ENCODE measurements around the gene PLIN3. TPM values are rescaled to one million over a fixed set of nuclear protein-coding genes. Genes with fewer than 3 reads are reported as not detected.
"Not testable (repeated sequence)": the region's sequence is repeated elsewhere in the genome, so short reads cannot be mapped to it uniquely, and the experiment has no call there.

The PLIN3 gene
- total RNA-seq, 2 experiments from 2014 or later, result 36.3 to 40.5 TPM

DNA sequence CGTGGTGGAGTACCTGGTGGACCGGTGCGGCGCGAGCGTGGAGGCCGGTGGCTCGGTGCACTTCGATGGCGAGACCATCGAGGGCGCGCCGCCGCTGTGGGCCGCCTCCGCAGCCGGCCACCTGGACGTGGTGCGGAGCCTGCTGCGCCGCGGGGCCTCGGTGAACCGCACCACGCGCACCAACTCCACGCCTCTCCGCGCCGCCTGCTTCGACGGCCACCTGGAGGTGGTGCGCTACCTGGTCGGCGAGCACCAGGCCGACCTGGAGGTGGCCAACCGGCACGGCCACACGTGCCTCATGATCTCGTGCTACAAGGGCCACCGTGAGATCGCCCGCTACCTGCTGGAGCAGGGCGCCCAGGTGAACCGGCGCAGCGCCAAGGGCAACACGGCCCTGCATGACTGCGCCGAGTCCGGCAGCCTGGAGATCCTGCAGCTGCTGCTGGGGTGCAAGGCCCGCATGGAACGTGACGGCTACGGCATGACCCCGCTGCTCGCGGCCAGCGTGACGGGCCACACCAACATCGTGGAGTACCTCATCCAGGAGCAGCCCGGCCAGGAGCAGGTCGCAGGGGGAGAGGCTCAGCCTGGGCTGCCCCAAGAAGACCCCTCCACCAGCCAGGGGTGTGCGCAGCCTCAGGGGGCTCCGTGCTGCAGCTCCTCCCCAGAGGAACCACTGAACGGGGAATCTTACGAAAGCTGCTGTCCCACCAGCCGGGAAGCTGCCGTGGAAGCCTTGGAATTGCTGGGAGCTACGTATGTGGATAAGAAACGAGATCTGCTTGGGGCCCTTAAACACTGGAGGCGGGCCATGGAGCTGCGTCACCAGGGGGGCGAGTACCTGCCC is 75.2 kb downstream of the PLIN3 start:
- POLR2A ChIA-PET, result interaction anchor here (1.0 to 2.7 kb wide), 8 partner anchors 8 to 830 kb away, joined by 3 to 16 read pairs (median 5); partner anchors contain the start of genes DPP9, PLIN3, SAFB and SAFB2
- peak overlapping the region; percentile 26 for H3K27ac Mint-ChIP-seq
- H3K9me3 Mint-ChIP-seq, result not testable (repeated sequence)

DNA sequence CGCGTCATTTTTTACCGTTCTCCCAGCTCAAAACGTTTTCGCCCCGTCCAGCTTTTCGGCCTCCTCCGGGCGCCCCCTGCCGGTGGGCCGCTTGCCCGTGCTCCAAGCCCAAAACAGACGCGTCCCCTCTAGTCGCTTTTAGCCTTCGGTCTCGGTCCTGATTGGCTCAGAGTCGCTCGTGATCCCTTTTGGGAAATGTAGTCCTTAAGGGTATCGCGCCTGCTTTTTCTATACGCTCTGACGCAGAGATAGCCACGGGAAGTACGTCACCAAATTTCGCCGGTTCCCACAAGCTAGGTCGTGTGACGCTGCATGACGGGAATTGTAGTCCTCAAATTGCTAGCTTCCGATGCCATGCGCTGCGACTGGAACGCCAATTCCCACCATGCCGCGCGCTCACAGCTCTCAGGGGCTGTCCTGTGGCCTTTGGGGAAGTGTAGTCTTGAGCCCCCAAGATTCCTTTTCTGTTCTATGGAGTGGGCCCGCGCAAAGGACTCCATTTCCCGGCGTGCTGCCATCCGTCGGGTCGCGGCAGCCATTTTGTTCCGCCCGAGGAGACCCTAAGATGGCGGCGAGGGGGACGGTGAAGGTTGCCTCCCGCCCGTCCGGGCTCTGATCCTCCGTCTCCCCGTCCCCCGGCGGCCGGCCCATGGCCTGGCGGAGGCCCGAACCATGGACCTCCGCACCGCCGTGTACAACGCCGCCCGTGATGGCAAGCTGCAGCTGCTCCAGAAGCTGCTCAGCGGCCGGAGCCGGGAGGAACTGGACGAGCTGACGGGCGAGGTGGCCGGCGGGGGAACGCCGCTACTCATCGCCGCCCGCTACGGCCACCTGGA is 76.1 kb downstream of the PLIN3 start, which contains the start of gene FEM1A:
Gene FEM1A, plus strand, starts transcription at position 552 of the 836 bp plus-strand sequence. Its CDS starts 121 bp downstream, at position 673.
- POLR2A ChIA-PET, result interaction anchor here (0.6 to 2.7 kb wide), 15 partner anchors 9 to 831 kb away, joined by 3 to 16 read pairs (median 3); partner anchors contain the start of genes DPP9, KDM4B, PLIN3 and SAFB
- DNase-seq, result peak; percentile 99
- Mint-ChIP-seq H3K27ac (peak within 1 kb of the TSS; percentile 86), H3K27me3 (no peaks in the 10 kb centered on the region), H3K36me3 (ENCODE audit: low read depth) (peaks cover 28% of the 10 kb centered on the region), H3K4me3 (peak within 1 kb of the TSS; percentile 80), H3K4me1 (peaks cover 38% of the 10 kb centered on the region), H3K9me3 (no peaks in the 10 kb centered on the region)
- CTCF ChIA-PET, result interaction anchor here (0.5 to 4.4 kb wide), 57 partner anchors 9 to 1029 kb away, joined by 3 to 93 read pairs (median 4); partner anchors contain the start of genes CHAF1A, DPP9, HDGFL2 and KDM4B

More for the DNA sequence above, 75.2 kb downstream of the PLIN3 start:
- Mint-ChIP-seq H3K36me3 (ENCODE audit: low read depth) (peaks cover 34% of the 10 kb centered on the region), H3K4me3 (peak overlapping the region; percentile 80), H3K4me1 (peaks cover 43% of the 10 kb centered on the region)
- not testable (repeated sequence) for DNase-seq, H3K27me3 Mint-ChIP-seq
- CTCF ChIA-PET, result interaction anchor here (0.6 to 4.4 kb wide), 17 partner anchors 9 to 321 kb away, joined by 3 to 93 read pairs (median 5); partner anchors contain the start of genes DPP9, HDGFL2 and KDM4B

Other genes with a start within 250 kb of the PLIN3 start
- 10 to 100 TPM; 18.4 to 18.6 TPM for gene TNFAIP8L1, start 228.2 kb downstream of the PLIN3 start, total RNA-seq
- gene MYDGF, start 197.3 kb downstream of the PLIN3 start, total RNA-seq, result 10 to 100 TPM; 67.1 to 68.7 TPM
- gene DPP9, start 143.8 kb downstream of the PLIN3 start, total RNA-seq, result 10 to 100 TPM; 67.6 to 78.3 TPM
- gene FEM1A, start 75.9 kb downstream of the PLIN3 start, total RNA-seq, result 10 to 100 TPM; 10.2 to 10.3 TPM
- 10 to 100 TPM; 25.9 to 26.0 TPM for gene TICAM1, start 36.0 kb downstream of the PLIN3 start, total RNA-seq
- 1 to 10 TPM in 1 of 2 experiments, under 1 TPM in 1; 0.85 to 1.0 TPM for gene ARRDC5, start 35.2 kb upstream of the PLIN3 start, total RNA-seq
- 10 to 100 TPM; 86.5 to 88.3 TPM for gene UHRF1, start 41.8 kb upstream of the PLIN3 start, total RNA-seq
- 10 to 100 TPM; 46.3 to 50.9 TPM for gene KDM4B, start 101.4 kb upstream of the PLIN3 start, total RNA-seq

Data from activated CD4-positive, alpha-beta memory T cell treated with anti-CD3 and anti-CD28 coated beads, Interleukin-2, amount 10 ng/mL, durations not matched to agents 7 days and 5 days (primary cell).